Fibroblast of skin of left quadriceps (primary cell): ENCODE results near the gene TBX4.

ENCODE experiments used
- DNase-seq, 2 experiments: peaks; one replicate each; pipeline ENCODE4 v3.0.0-alpha.2; 2013; ENCODE audit warnings: low read depth in 2 of 2

The TBX4 gene

GRCh38 chr17:61412860-61413660 lies 39.2 kb upstream of the TBX4 start:
- DNase-seq = no peak

DNA sequence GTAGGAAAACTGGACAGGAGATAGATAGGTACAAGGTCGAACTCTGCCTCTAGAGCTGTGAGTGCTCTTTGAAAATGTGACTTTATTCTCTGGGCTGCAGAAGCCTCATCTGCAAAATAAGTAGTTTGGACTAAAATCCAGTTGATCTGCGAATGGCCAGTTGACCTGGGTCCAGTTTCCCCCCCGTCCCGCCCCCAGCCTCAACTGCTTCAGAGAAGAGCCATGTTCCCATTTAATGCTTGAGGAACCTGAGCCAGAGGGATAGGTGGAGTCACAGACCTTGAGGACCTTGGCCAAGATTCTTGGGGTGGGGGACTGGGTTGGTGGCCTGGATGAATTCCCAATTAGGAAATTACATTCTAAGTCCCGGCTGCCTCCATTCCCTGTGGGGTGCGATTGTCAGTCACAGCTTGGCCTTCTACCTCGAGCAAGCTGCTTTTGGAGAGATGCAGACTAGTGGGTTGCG lies 38.5 kb upstream of the TBX4 start:
- no peak for DNase-seq

DNA sequence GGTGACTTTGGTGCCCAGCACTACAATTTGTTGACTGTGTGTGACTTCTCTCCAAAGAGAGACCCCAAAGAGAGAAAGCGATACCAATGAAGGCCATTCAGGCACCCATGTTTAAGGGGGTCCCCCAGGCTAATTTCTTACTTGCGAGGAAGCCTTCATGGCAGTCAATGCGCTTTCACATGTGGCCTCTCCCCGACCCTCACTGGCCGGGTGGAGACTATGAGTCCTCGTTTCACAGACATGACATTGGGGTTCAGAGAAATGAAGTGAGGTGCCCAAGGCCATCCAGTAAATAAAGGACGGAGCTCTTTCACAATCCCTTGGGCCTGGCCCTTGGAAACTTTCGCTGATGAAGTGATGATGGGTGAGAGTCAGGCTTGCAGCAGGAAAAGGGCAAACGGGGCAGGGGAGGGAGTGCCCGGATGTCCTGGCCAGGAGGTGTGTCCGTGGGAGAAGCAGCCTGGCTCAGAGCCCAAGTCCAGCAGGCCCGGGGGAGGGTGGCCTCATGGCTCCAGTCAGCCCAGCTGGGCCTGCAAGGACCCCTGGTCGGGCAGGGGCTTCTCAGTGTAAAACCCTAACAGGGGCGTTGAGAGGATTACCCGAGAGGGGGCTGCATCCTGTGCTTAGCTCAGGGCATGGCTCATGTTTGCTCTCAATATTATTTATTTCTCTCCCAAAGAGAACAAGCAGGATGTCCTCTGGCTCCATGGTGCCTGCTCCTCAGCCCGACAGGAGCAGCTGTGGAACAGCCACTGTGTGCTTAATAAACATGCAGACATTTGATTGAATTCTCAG lies 37.9 kb upstream of the TBX4 start:
- no peak for DNase-seq

GRCh38 chr17:61414936-61415251 lies 37.3 kb upstream of the TBX4 start:
- DNase-seq = no peak

- DNase-seq = no peak
Observed at GRCh38 chr17:61415374-61416210, 36.6 kb upstream of the TBX4 start.

DNA sequence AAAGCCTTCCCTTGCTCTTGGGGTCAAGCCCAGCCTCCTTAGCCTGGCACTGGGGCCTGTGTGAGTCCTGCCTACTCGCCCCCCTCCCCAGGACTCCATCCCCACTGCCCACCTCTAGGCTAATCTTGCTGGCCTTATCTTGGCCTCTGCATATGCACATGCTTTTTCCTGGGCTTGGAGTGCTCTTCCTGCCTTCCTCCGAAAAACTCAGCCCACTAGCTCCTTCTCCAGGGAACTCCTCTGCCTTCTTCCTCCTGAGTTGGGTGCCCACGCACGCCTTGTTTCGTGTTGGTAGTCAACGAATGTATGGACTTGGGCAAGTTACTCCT lies 36.0 kb upstream of the TBX4 start:
- DNase-seq = no peak

DNA sequence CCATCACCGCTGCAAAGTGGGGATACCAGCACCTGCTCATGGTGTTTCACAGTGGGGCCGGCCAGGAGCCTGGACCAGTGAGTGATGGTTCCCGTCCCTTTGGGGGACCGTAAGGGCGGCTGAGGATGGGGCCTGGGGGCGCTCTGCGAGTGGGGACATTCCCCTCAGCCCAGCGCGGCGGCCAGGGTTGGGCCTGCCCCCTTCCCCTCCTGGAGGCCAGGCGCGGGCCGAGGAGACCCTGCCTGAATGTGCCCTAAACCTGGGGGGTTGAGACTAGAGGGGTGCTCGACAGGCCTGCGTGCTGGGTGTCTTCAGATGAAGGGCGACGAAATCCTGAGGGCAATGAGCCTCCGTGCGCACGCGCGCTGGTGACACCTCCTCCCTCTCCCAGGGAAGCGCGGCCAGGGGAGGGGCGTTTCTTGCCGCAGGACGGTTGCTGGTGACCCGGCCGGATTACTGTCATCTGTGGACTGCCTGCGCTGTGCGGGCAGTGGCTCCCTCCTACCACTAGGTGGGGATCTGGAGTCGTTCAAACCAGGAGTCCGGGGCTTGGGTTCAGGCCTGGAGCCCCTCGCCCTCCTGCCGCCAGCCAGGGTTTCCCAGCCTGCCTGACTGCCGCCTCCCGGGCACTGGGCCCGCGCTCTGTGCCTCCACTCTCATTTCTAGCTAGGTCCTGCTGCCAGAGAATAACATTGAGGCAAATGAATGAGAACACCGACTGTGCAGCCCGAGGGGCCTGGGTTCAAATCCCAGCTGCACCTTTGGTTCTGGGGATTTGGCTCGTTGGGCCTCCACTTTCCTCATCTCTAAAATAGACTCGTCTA lies 35.5 kb upstream of the TBX4 start:
- peak in 1 of 2 experiments; percentile 40 for DNase-seq

DNA sequence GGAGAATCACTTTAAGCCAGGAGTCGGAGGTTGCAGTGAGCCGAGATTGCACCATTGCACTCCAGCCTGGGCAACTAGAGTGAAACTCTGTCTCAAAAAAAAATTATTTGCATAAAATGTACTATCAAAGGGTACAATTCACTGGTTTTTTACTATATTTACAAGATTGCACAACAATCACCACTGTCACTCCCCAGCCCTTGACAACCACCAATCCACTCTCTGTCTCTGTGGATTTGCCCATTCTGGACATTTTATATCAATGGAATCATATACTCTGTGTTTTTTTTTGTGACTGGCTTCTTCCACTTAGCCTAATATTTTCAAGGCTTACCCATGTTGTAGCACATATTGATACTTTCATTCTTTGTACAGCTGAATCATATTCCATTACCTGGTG lies 33.8 kb upstream of the TBX4 start:
- no peak for DNase-seq

GRCh38 chr17:61419496-61420046 lies 32.7 kb upstream of the TBX4 start:
- no peak for DNase-seq

DNA sequence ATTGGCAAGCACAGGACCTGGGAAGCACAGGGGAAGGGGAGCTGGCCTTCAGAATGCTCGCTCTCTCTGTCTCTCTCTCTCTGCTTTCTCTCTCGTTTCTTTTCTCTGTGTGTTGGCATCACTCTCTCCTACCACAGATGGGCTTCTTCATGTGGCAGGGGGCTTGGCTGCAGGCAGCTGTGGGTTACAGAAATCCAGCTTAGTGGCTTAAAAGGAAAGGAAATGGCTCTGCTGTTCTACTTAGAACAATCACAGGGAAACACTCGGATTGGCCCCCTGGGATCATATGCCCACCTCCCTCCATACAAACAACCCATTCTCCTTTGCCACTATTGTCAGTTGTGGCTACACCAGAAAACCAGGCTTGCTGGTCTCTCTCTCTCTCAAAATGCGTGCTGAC lies 32.2 kb upstream of the TBX4 start:
- DNase-seq = no peak

DNA sequence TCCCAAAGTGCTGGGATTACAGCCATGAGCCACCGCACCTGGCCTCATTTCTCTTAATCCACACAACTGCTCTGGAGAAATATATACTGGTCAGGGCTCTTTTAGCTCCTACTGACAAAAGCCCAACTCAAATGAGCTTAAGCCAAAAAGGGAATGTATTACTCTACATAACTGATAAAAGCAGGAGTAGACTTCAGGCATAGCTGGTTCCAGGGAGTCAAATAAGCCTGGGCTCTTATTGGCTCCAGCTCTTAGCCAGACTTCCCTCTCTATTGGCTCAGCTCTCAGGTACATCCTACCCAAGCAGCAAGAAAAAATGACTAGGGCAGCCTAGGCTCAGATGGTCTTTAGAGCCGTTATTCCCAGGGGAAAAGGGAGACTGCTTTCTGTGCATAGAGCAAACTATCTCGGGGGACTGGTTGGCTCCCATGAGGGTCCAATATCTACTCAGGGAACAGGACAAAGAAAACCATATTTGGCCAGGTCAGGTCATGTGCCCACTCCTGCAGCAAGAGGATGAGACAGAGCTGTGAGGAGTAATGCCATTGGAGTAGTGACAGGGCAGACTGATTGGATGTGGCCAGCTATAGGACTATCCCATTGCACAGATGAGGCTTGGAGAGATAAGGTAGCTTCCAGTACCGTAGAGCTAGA lies 31.4 kb upstream of the TBX4 start:
- DNase-seq = no peak

- no peak for DNase-seq
Observed at GRCh38 chr17:61421460-61421859, 30.8 kb upstream of the TBX4 start.

GRCh38 chr17:61422116-61422799 lies 30.0 kb upstream of the TBX4 start:
- DNase-seq = no peak

GRCh38 chr17:61422869-61423268 lies 29.4 kb upstream of the TBX4 start:
- DNase-seq = no peak

DNA sequence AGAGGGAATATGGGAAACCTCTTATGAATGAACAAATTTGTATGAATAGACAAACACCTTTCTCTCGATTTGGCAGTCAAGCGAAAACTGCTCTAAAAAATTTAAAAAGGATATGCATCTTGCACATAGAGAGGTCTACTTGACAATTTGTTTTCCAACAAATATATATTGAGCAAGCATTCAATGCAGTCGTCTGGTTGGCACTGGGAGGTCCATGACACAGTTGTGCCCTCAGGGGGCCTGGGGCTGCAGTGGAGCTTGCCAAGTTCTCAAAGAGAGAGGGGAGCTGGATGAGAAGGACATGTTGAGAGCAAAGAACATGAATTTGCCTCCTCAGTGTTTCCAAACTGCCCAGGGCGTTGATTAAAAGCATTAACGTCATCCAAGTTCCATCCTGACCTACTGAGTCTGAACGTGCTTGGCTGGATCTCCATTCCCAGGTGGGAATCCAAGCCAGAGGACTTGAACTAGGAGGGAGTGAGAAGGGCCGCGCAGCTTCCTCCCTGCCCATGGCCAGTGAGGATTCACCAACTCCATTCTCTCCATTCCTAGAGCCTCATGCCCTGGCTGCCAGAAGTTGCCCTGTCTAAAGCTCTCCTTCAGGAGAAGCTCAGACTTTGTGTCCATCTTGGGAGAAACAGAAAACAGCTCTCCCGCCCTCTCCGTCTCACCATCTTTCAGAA lies 28.1 kb upstream of the TBX4 start:
- DNase-seq = no peak

DNA sequence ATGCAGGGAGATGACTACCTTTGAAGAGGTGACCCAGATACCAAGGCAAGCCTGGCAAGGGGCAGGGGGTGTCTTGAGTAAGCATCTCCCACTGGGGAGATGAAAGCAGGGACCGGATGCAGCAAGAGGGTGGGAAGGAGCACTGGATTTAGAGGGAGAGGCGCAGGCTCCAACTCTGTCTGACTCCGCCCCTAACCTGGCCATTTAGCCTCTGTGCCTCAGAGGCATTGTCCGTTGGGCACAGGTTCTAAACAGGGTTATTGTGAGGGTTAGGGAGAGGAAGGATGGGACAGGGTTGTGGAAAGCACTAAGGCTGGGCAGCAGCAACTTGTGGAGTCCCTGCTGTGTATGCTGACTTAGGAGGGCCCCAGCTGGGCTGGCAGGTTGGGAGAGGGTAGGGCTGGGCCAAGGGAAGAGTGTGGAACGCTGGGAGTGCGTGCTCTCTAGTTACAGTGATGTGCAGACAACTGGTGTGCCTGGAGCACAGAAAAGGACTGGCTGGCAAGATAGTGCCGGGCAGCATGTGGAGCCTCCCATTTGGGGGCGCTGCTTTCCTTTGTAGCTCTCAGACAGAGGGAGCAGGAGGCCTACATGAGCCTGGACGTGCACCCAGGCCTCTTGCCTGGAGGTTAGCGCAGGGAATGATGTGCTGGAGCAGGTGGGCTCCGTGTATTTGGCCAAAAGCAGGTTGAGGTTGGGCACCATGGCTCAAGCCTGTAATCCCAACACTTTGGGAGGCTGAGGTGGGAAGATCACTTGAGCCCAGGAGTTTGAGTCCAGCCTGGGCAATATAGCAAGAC lies 26.3 kb upstream of the TBX4 start:
- DNase-seq = no peak

DNA sequence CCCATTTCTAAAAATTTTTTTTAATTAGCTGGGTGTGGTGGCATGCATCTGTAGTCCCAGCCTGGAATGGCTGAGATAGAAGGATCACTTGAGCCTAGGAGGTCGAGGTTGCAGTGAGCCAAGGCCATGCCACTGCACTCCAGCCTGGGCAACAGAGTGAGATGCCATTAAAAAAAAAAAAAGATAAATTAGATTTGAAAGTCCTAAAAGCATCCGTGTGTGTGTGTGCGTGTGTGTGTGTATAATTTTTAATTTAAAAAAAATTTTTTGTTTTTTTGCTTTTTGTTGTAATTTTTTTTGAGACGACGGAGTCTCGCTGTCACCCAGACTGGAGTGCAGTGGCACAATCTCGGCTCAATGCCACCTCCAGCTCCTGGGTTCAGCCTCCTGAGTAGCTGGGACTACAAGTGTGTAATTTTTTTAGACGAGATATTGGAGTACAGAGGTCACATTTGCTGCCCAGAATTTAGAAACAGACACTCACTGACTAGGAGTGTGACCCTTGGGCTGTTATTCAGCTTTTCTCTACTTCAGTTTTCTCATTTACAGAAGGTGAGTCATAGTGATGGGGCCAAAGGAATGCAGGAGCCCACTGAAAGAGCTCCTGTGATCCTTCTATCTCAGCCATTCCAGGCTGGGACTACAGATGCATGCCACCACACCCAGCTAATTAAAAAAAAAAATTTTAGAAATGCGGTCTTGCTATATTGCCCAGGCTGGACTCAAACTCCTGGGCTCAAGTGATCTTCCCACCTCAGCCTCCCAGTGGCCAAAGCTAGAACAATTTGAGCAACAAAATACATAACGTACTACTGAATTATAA lies 25.5 kb upstream of the TBX4 start:
- no peak for DNase-seq

- no peak for DNase-seq
Observed at GRCh38 chr17:61427567-61427966, 24.7 kb upstream of the TBX4 start.
